ENCODE measurements around the gene PPP1R36.
"Not testable (repeated sequence)": the region's sequence is repeated elsewhere in the genome, so short reads cannot be mapped to it uniquely, and the experiment has no call there.

PPP1R36 gene

DNA sequence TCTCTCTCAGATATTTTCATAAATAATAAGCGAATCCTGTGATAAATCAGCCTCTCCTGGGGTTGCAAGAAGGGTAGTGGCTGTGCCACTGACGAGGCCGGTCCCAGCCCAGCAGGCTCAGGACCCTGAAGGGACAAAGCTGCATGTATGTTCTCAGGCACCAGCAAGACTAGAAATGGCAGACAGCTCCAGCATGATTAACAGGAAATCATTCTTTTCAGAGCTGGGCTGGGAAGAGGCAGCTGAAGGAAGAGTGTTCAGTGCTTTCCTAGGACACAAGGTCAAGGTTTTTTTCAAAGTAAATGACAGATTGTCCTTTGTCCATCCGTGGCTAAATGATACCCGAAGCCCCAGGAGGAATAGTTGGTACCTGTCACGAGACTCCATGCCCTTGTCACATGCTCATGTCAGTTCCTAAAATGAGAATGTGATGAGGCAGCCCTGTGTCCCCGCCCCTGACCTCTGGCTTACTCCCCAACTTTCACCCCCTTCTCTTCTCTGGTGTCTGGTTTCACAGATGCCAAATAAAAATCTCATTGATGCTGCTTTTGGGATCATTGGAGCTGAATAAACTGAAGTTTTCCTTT is 65.1 kb downstream of the PPP1R36 start:
- DNase-seq: peak; percentile 30

- not testable (repeated sequence) for DNase-seq
Measured at GRCh38 chr14:64617872-64618408, 68.2 kb downstream of the PPP1R36 start.

- DNase-seq: no peak
Measured at GRCh38 chr14:64620910-64621309, 71.1 kb downstream of the PPP1R36 start.

DNA sequence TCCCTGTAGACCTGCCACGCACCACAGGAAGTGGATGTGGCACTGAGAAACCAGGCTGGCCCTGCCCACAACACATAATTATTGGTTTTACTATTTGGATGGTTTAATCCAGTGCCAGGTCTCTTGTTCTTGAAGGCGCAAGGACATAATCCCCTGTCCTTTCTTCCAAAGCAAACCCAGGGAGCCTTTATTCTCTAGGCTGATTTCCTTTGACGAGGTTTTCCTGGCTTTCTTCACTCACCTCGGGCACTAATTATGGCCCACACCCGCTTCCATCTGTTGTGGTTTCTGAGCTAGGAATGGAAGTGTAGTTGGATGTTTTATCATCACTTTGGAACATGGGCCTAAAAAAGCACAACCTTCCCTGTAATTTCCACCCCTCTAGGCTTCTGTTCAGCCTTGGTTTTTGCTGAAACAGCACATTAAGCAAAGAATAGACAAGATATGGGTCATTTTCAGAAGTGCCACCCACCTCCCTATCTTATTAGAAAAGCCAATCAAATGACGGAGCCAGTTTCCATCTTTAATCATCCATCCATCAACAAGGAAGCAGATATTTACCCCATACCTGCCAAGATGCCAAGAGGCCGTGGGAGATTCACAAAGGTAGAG is 73.9 kb downstream of the PPP1R36 start:
- no peak for DNase-seq

GRCh38 chr14:64625386-64626232 is 75.8 kb downstream of the PPP1R36 start:
- DNase-seq: no peak

GRCh38 chr14:64628940-64629408 is 79.2 kb downstream of the PPP1R36 start:
- DNase-seq: no peak

- DNase-seq: no peak
Measured at GRCh38 chr14:64630778-64631177, 81.0 kb downstream of the PPP1R36 start.

DNA sequence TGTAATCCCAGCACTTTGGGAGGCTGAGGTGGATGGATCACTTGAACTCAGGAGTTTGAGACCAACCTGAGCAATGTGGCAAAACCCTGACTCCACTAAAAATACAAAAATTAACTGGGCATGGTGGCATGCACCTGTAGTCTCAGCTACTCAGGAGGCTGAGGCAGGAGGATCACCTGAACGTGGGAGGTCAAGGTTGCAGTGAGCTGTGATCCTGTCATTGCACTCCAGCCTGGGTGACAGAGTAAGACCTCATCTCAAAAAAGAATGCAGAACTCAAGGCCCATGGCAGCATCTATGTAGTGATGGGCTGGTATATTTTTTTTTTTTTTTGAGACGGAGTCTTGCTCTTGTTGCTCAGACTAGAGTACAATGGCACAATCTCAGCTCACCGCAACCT is 81.5 kb downstream of the PPP1R36 start:
- DNase-seq: not testable (repeated sequence)

DNA sequence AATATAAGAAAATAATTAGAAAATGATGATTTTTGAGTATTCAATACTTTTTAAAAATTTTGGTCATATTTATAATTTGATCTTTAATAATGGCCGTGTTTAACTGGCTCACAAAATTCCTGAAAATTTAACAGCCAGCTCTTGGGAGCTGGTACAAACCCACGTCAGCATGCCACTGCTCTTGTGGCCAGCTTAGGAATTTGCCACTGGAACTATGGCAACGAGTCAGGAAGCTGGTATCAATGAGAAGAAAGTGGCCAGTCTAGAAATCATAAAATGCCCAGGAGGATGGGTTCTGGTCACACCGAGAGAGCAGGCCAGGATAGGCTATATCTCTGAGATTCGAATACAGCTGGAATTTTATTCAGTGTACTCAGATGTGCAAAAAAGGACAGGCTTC is 82.3 kb downstream of the PPP1R36 start:
- DNase-seq: no peak

GRCh38 chr14:64634558-64634957 is 84.8 kb downstream of the PPP1R36 start:
- DNase-seq: no peak

DNA sequence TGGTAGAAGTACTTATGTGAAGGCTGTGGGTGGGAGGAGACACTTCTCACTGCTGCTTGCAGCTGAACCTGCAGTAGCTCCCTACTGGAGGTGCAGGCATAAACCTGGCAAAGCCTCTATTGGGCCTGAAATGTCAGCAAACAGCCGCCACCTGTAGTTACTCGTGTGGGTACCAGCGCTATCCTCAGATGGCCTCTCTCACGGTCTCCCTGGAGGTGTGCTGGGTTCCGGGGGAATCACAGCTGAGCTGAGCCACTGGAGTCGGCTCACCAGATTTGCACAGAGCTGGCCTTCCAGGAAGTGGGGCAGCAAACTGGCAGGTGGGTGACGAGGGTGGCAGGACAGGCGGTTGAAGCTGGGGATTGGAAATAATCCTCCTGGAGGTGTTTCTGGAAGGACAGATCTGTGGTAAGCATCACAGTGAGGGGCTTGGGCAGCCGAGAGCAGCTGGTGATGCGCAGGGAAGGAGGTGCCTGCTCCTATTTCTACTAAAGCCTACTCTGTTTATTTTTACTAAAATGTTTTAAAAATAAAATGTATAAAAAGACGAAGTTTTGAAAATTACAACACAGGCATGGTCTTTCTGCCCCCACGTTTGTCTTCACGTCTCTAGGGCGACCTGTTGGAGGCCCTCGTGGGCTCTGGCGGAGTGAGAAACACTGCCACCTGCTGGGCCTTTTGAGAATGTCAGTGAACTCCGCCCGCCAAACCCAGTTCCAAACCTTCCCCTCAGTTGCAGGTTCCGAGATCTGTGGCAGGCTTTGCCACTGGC is 86.6 kb downstream of the PPP1R36 start:
- peak; percentile 86 for DNase-seq

GRCh38 chr14:64636980-64637429 is 87.2 kb downstream of the PPP1R36 start:
- no peak for DNase-seq

DNA sequence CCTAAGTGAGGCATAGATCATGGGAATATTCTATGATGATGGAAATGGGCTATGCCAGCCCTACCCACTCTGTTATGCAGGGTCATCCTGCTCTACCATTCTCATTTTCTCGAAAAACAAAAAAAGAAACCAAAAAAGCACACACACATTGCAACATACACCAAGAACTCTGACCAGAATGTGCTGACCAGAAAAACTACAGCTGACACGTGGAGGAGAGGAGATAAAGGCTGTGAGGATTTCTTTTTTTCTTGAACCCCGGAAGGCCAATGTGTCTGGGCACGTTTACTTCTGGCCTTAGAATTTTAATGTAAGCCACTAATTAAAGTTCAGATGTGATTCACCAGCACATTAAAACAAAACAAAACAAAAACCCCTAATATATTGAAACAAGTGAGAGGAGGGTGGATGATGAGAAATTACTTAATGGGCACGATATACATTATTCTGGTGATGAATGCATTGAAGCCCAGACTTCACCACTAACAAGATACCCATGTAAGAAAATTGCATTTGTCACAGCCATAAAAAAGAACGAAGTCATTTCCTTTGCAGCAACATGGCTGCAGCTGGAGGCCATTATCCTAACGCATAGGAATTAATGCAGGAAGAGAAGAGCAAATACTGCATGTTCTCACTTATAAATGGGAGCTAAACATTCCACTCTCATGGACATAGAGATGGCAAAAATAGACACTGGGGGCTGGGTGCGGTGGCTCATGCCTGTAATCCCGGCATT is 88.1 kb downstream of the PPP1R36 start:
- no peak for DNase-seq

GRCh38 chr14:64638625-64639024 is 88.9 kb downstream of the PPP1R36 start:
- no peak for DNase-seq
